Right lung (tissue), 5 donors: ENCODE results near the gene CYSTM1. TPM values are rescaled to one million over a fixed set of nuclear protein-coding genes. Genes with fewer than 3 reads are reported as not detected.

ENCODE experiments used
- DNase-seq, 2 donors: peaks; one replicate each; pipeline ENCODE4 v3.0.0-alpha.2; 2013
- polyA plus RNA-seq, 5 donors: library from polyadenylated mRNA; unstranded; fragments of 120-200 nt; gene quantifications; one replicate each; pipeline versions ENCODE4 v1.2.1 to v1.2.3, GENCODE V29; 2013; ENCODE audit warnings: inconsistent platforms in 1 of 5, low replicate concordance in 1 of 5; ENCODE audit not compliant: insufficient read length in 5 of 5, insufficient read depth in 1 of 5

The CYSTM1 gene
- polyA plus RNA-seq, 5 donors, result 31.6 to 40.7 (median 33.6) TPM

- DNase-seq, result no peak
Measured at GRCh38 chr5:140253985-140254384, 79.0 kb downstream of the CYSTM1 start.

GRCh38 chr5:140255460-140256157 is 80.6 kb downstream of the CYSTM1 start:
- DNase-seq, result no peak

GRCh38 chr5:140256726-140257125 is 81.7 kb downstream of the CYSTM1 start:
- no peak for DNase-seq

- DNase-seq, result no peak
Measured at GRCh38 chr5:140258016-140258415, 83.0 kb downstream of the CYSTM1 start.

GRCh38 chr5:140258873-140259272 is 83.9 kb downstream of the CYSTM1 start:
- DNase-seq, result no peak

- DNase-seq, result no peak
Measured at GRCh38 chr5:140259500-140259899, 84.5 kb downstream of the CYSTM1 start.

GRCh38 chr5:140260089-140260656 is 85.2 kb downstream of the CYSTM1 start:
- DNase-seq, result no peak

- no peak for DNase-seq
Measured at GRCh38 chr5:140261403-140262171, 86.6 kb downstream of the CYSTM1 start.

- DNase-seq, result no peak
Measured at GRCh38 chr5:140262221-140262620, 87.2 kb downstream of the CYSTM1 start.

- no peak for DNase-seq
Measured at GRCh38 chr5:140262839-140263238, 87.9 kb downstream of the CYSTM1 start.

- DNase-seq, result no peak
Measured at GRCh38 chr5:140265845-140266244, 90.9 kb downstream of the CYSTM1 start.

- no peak for DNase-seq
Measured at GRCh38 chr5:140266471-140267200, 91.6 kb downstream of the CYSTM1 start.

- no peak for DNase-seq
Measured at GRCh38 chr5:140267201-140267540, 92.2 kb downstream of the CYSTM1 start.

GRCh38 chr5:140267559-140268018 is 92.6 kb downstream of the CYSTM1 start:
- DNase-seq, result no peak

GRCh38 chr5:140270008-140270407 is 95.0 kb downstream of the CYSTM1 start:
- DNase-seq, result no peak

GRCh38 chr5:140273401-140273877 is 98.5 kb downstream of the CYSTM1 start:
- no peak for DNase-seq

- DNase-seq, result no peak
Measured at GRCh38 chr5:140275837-140276236, 100.8 kb downstream of the CYSTM1 start.

GRCh38 chr5:140282266-140282665 is 107.3 kb downstream of the CYSTM1 start:
- no peak for DNase-seq

GRCh38 chr5:140284013-140284412 is 109.0 kb downstream of the CYSTM1 start:
- no peak for DNase-seq

GRCh38 chr5:140286424-140286823 is 111.4 kb downstream of the CYSTM1 start:
- DNase-seq, result no peak

- DNase-seq, result no peak
Measured at GRCh38 chr5:140287801-140288521, 113.0 kb downstream of the CYSTM1 start.
